NCI-H345 treated with DMSO at 0.1 percent for 48 hours (cell line): ENCODE measurements around the gene BTBD7.
"Not testable (repeated sequence)": the region's sequence is repeated elsewhere in the genome, so short reads cannot be mapped to it uniquely, and the experiment has no call there.

Experiments
- DNase-seq: peaks from one replicate; lab custom pipeline; 2025; ENCODE audit not compliant: unreplicated experiment; lab: John Stamatoyannopoulos, UW

Gene BTBD7

GRCh38 chr14:93246534-93246933 lies 86.3 kb downstream of the BTBD7 start:
- DNase-seq, result no peak

GRCh38 chr14:93245764-93246420 lies 86.9 kb downstream of the BTBD7 start:
- no peak for DNase-seq

- no peak for DNase-seq
These were observed 92.2 kb downstream of the BTBD7 start for GRCh38 chr14:93240678-93241000.

- DNase-seq, result no peak
These were observed 92.8 kb downstream of the BTBD7 start for GRCh38 chr14:93239869-93240677.

- no peak for DNase-seq
These were observed 98.0 kb downstream of the BTBD7 start for GRCh38 chr14:93234798-93235197.

GRCh38 chr14:93233078-93233477 lies 99.8 kb downstream of the BTBD7 start:
- not testable (repeated sequence) for DNase-seq

- no peak for DNase-seq
These were observed 100.7 kb downstream of the BTBD7 start for GRCh38 chr14:93232159-93232558.

GRCh38 chr14:93231129-93231979 lies 101.5 kb downstream of the BTBD7 start:
- peak; percentile 77 for DNase-seq

- DNase-seq, result no peak
These were observed 102.3 kb downstream of the BTBD7 start for GRCh38 chr14:93230539-93230938.

GRCh38 chr14:93228550-93228949 lies 104.3 kb downstream of the BTBD7 start:
- no peak for DNase-seq

GRCh38 chr14:93223565-93223964 lies 109.3 kb downstream of the BTBD7 start:
- DNase-seq, result no peak

GRCh38 chr14:93220509-93220908 lies 112.3 kb downstream of the BTBD7 start:
- DNase-seq, result no peak

- DNase-seq, result peak; percentile 25
These were observed 113.6 kb downstream of the BTBD7 start for GRCh38 chr14:93219103-93219726.

GRCh38 chr14:93214598-93214997 lies 118.2 kb downstream of the BTBD7 start:
- no peak for DNase-seq

- DNase-seq, result no peak
These were observed 120.4 kb downstream of the BTBD7 start for GRCh38 chr14:93212432-93212831.

- DNase-seq, result no peak
These were observed 125.1 kb downstream of the BTBD7 start for GRCh38 chr14:93207468-93208308.

GRCh38 chr14:93206793-93207467 lies 125.9 kb downstream of the BTBD7 start, which contains the start of the genes GON7 and UBR7:
Gene GON7, minus strand, starts transcription at chr14:93207065. Its CDS starts 28 bp downstream, at chr14:93207037.
Gene UBR7, plus strand, starts transcription at chr14:93207256. Its CDS starts 36 bp downstream, at chr14:93207292.
- peak; percentile 100 for DNase-seq

- DNase-seq, result no peak
These were observed 131.6 kb downstream of the BTBD7 start for GRCh38 chr14:93201155-93201704.

GRCh38 chr14:93200553-93200952 lies 132.3 kb downstream of the BTBD7 start:
- DNase-seq, result no peak
